NCI-H1436 (cell line): ENCODE measurements around the gene CIAO2A.

ENCODE experiments used
- DNase-seq: peaks from one replicate; lab custom pipeline; 2025; lab: John Stamatoyannopoulos, UW

Gene CIAO2A

DNA sequence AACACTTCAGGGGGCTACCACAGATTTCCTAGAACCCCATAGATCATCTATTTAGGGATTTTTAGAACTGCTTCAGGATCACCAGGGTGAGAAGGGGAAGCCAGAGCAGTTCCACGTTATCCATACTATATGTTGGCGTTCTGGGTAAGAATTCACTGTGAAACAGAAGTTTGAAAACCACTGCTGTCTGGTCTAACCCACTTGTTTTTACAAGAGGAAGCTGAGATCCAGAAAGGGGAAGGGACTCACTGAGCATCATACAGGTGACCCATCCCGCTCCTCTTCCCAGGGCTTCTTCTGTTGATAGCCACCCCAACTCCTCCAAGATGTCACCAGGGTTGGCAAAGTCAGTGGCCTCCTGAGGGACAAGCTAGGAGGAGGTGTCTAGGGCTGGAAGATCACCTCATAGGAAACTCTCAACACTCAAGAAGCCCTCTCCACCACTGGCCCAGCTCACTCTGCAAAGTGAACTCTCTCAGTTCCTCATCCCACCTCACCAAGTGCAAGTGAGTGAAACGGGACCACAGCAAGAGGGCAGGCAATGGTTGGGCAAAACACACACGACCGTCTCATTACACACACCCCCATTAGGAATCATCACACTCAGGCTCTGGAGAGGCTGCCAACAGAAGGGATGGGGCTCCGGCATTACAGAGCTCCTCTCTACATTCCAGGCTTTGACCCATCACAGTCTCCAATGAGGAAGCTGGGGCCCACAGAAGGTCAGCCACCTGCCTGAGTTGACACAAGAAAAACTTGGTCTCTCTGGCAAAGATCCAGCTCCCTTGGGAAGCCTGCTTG, 49.1 kb downstream of the CIAO2A start:
- no peak for DNase-seq

- DNase-seq = no peak
Observed at GRCh38 chr15:64038878-64039610, 54.6 kb downstream of the CIAO2A start.

GRCh38 chr15:64037966-64038365, 55.7 kb downstream of the CIAO2A start:
- DNase-seq = no peak

GRCh38 chr15:64037116-64037515, 56.5 kb downstream of the CIAO2A start:
- no peak for DNase-seq

DNA sequence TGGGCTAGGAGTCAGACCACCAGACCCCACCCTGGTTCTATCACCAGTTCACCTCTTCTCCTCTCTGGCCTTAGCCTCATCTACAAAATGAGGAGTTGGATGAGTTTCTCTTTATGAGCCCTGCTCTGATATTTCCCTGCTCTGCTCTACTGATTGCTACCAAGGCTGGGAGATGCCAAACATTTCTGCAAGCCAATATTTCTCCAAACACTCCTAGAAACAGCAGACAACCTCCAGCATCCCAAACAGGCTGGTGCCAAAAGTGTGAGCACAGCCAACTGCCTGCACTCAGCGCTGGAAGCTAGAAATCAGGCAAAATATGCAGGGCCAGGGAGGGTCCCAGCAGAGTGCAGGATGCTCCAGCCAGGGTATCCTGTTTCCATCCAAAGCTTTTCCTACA, 58.1 kb downstream of the CIAO2A start:
- no peak for DNase-seq

DNA sequence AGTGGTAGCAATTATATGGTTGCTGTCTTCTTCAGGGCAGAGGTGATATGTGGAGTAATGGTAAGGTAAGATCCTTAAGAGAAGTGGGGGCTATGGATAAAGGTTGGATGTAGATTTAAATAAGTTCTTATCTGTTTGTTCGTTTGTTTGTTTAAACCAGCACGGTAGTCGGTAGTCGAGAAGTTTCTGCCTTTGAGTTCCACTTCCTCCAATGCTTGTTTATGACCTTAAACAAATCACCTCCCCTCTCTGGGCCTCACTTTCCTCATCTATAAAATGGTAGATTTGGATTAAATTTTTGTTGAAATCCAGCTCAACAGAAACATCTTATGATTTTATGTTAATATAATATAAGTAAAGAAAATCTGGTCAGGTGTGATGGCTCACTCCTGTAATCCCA, 59.1 kb downstream of the CIAO2A start:
- DNase-seq = no peak

DNA sequence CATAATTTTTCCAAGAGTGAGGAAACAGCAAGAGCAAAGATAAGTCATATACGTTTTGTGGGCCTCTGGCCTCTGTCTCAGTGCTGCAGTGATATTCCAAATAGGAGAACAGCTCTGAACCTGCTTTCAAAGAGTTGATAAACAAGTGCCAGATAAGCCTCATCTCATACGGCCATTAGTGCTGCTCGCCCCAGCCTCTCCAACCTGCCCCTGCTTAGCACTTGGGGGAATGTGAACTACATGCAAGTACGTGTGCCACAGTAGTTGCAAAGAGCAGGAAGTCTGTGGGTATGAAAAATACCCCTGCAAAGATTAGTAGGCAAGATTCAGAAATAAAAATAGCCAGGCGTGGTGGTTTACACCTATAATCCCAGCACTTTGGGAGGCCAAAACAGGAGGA, 61.3 kb downstream of the CIAO2A start:
- no peak for DNase-seq

GRCh38 chr15:64030123-64030522, 63.5 kb downstream of the CIAO2A start:
- no peak for DNase-seq

DNA sequence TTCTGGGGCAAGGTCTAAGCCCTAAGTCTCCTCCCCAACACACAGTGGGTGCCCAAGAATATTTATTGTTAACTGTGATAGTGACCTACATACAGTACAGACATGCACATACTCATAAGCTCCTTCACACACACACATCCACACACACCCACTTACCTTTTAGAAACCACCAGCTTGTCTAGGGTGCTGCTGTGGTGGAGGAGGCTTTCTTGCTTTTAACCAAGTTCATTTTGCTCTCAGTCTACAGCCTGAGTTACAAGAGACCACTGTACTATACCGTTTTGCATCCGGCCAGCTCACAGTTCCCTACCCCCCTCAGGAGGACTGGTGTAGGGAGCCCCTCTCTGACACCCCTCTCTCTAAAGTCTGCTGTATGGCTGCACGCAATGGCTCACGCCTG, 64.0 kb downstream of the CIAO2A start:
- DNase-seq = no peak

GRCh38 chr15:64029110-64029509, 64.5 kb downstream of the CIAO2A start:
- DNase-seq = peak; percentile 28

DNA sequence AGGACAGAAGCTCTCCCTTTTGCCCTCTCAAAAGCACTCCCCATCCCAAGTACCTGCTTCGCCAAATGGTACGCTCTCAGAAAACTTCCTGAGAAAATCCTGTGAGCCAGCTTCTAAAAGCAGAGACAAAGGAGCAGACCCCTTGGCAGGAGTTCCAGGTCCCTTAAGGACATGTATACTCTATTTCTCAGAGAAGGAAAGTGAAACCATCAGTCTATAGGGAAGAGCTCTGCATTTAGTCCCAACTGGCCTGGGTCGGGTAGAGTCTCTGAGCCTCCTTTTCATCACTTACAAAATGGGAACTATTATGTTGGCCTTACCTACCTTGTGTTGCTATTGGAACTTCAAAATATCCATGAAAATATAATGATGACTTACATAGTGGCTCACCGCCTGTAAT, 67.0 kb downstream of the CIAO2A start:
- DNase-seq = no peak

- DNase-seq = no peak
Observed at GRCh38 chr15:64024172-64025050, 69.2 kb downstream of the CIAO2A start.

DNA sequence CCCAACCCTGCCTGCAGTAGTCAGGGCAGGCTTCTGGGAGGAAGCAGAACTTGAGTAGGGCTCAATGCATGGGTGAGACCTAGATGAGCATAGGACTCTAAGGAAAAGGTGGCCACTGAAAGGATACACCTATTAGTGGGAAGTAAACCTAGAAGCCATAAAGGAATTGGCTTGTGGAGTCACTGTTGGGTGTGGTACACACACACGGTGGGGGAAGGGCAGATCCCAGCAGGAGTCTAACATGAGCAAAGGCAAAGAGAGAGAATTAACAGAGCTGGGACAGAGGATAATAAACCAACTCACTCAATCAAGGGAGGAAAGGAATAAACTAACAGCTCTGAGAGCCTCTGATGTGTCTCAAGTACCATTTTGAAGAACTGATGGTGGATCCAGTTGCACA, 70.4 kb downstream of the CIAO2A start:
- DNase-seq = no peak

GRCh38 chr15:64022571-64022970, 71.1 kb downstream of the CIAO2A start:
- no peak for DNase-seq
